WTC11 (cell line): ENCODE data around the gene ZNF747. TPM values are rescaled to one million over a fixed set of nuclear protein-coding genes. Genes with fewer than 3 reads are reported as not detected.

Source experiments
- ATAC-seq: fragments of 200-7000 bp; cut with Tn5 transposase; 2 replicates; pipeline ENCODE4 v1.10.0; 2021; ENCODE audit warnings: mild to moderate bottlenecking, moderate library complexity
- CTCF ChIA-PET: fragments of 300-600 bp; sonication (Branson Sonifier 250); formaldehyde crosslinking; loops from one replicate; lab custom pipeline; 2021; ENCODE audit warnings: antibody characterized with exemption; lab: Charles Lee
- POLR2A ChIA-PET: fragments of 350-600 bp; sonication (Branson Sonifier 250); formaldehyde crosslinking; loops from one replicate; lab custom pipeline; 2021; ENCODE audit warnings: antibody characterized with exemption; lab: Charles Lee
- DNase-seq: peaks from one replicate; pipeline ENCODE4 v3.0.0; 2021; ENCODE audit warnings: low spot score
- H3K27ac Mint-ChIP-seq: 2 replicates; pipeline ENCODE4 v1.8.0; 2021; ENCODE audit warnings: mixed read lengths
- H3K27me3 Mint-ChIP-seq: 2 replicates; pipeline ENCODE4 v1.8.0; 2021; ENCODE audit warnings: low read depth, mild to moderate bottlenecking, moderate library complexity, mixed read lengths
- H3K36me3 Mint-ChIP-seq: 2 replicates; pipeline ENCODE4 v1.8.0; 2021; ENCODE audit warnings: mixed read lengths
- H3K4me1 Mint-ChIP-seq: 2 replicates; pipeline ENCODE4 v1.8.0; 2022; ENCODE audit warnings: mixed read lengths
- H3K4me3 Mint-ChIP-seq: 2 replicates; pipeline ENCODE4 v1.8.0; 2021; ENCODE audit warnings: mild to moderate bottlenecking, moderate library complexity, mixed read lengths
- H3K9me3 Mint-ChIP-seq: 2 replicates; pipeline ENCODE4 v1.8.0; 2021; ENCODE audit warnings: mixed read lengths
- CREB1 ChIP-seq: sonication (generic); formaldehyde crosslinking; IDR thresholded peaks from 2 replicates; pipeline ENCODE4 v1.8.0; 2023; ENCODE audit warnings: mild to moderate bottlenecking, missing genetic modification reagents
- EMX1 ChIP-seq: fragments of 250-450 bp; sonication (Bioruptor Pico); IDR thresholded peaks from 2 replicates; pipeline ENCODE4 v1.8.0; 2021; ENCODE audit warnings: mild to moderate bottlenecking
- FOXK1 ChIP-seq: sonication (generic); formaldehyde crosslinking; IDR thresholded peaks from 2 replicates; pipeline ENCODE4 v1.8.0; 2022; ENCODE audit warnings: mild to moderate bottlenecking, moderate library complexity, missing genetic modification reagents
- GABPB1 ChIP-seq: sonication (generic); formaldehyde crosslinking; IDR thresholded peaks from 2 replicates; pipeline ENCODE4 v1.8.1; 2023; ENCODE audit warnings: mild to moderate bottlenecking, missing genetic modification reagents
- JAZF1 ChIP-seq: fragments of 250-450 bp; sonication (Bioruptor Pico); IDR thresholded peaks from 2 replicates; pipeline ENCODE4 v1.9.0; 2021; ENCODE audit warnings: moderate library complexity, mild to moderate bottlenecking, inconsistent platforms
- JUN ChIP-seq: sonication (generic); formaldehyde crosslinking; IDR thresholded peaks from 2 replicates; pipeline ENCODE4 v1.8.0; 2023; ENCODE audit warnings: mild to moderate bottlenecking, missing genetic modification reagents
- KAT7 ChIP-seq: sonication (generic); formaldehyde crosslinking; IDR thresholded peaks from 2 replicates; pipeline ENCODE4 v1.8.1; 2023; ENCODE audit warnings: missing genetic modification reagents, mild to moderate bottlenecking, borderline replicate concordance
- MXD4 ChIP-seq: fragments of 250-450 bp; sonication (Bioruptor Pico); IDR thresholded peaks from 2 replicates; pipeline ENCODE4 v1.8.0; 2021; ENCODE audit warnings: mild to moderate bottlenecking, moderate library complexity, borderline replicate concordance
- MYBL2 ChIP-seq: sonication (generic); formaldehyde crosslinking; IDR thresholded peaks from 2 replicates; pipeline ENCODE4 v1.8.1; 2023; ENCODE audit warnings: mild to moderate bottlenecking, moderate library complexity, missing genetic modification reagents
- RELA ChIP-seq: sonication (generic); formaldehyde crosslinking; IDR thresholded peaks from 2 replicates; pipeline ENCODE4 v1.8.1; 2022; ENCODE audit warnings: missing genetic modification reagents, mild to moderate bottlenecking, borderline replicate concordance
- RORB ChIP-seq: fragments of 250-450 bp; sonication (Bioruptor Pico); IDR thresholded peaks from 2 replicates; pipeline ENCODE4 v1.9.0; 2021; ENCODE audit warnings: mild to moderate bottlenecking
- SOX15 ChIP-seq: fragments of 250-450 bp; sonication (Bioruptor Pico); IDR thresholded peaks from 2 replicates; pipeline ENCODE4 v1.9.0; 2021; ENCODE audit warnings: mild to moderate bottlenecking
- SP1 ChIP-seq: sonication (generic); formaldehyde crosslinking; conservative IDR thresholded peaks from 2 replicates; pipeline ENCODE4 v1.8.1; 2022; ENCODE audit warnings: missing genetic modification reagents
- STAT6 ChIP-seq: sonication (generic); formaldehyde crosslinking; conservative IDR thresholded peaks from 2 replicates; pipeline ENCODE4 v1.8.1; 2023; ENCODE audit warnings: mild to moderate bottlenecking, low read depth, missing genetic modification reagents, moderate library complexity
- TEAD4 ChIP-seq: sonication (generic); formaldehyde crosslinking; IDR thresholded peaks from 2 replicates; pipeline ENCODE4 v1.8.0; 2022; ENCODE audit warnings: mild to moderate bottlenecking, missing genetic modification reagents
- ZNF121 ChIP-seq: sonication (generic); formaldehyde crosslinking; IDR thresholded peaks from 2 replicates; pipeline ENCODE4 v1.8.0; 2023; ENCODE audit warnings: missing genetic modification reagents
- ZNF138 ChIP-seq: sonication (generic); formaldehyde crosslinking; conservative IDR thresholded peaks from 2 replicates; pipeline ENCODE4 v1.8.1; 2022; ENCODE audit warnings: mild to moderate bottlenecking, moderate library complexity, missing genetic modification reagents
- ZNF263 ChIP-seq: sonication (generic); formaldehyde crosslinking; IDR thresholded peaks from 2 replicates; pipeline ENCODE4 v1.8.1; 2022; ENCODE audit warnings: low read depth, mild to moderate bottlenecking, moderate library complexity, missing genetic modification reagents
- ZNF396 ChIP-seq: fragments of 250-450 bp; sonication (Bioruptor Pico); IDR thresholded peaks from 2 replicates; pipeline ENCODE4 v1.8.0; 2021; ENCODE audit warnings: mild to moderate bottlenecking, moderate library complexity, borderline replicate concordance
- ZNF423 ChIP-seq: fragments of 250-450 bp; sonication (Bioruptor Pico); IDR thresholded peaks from 2 replicates; pipeline ENCODE4 v2.1.2; 2022; ENCODE audit warnings: mild to moderate bottlenecking, moderate library complexity
- ZNF671 ChIP-seq: fragments of 250-450 bp; sonication (Bioruptor Pico); IDR thresholded peaks from 2 replicates; pipeline ENCODE4 v1.8.0; 2021; ENCODE audit warnings: mild to moderate bottlenecking
- total RNA-seq: library from RNA; stranded (reverse); gene quantifications from 3 replicates; pipeline ENCODE4 v1.2.3, GENCODE V29; 2021
- TF ChIP-seq, protein P1 (sequence below): sonication (generic); formaldehyde crosslinking; IDR thresholded peaks from 2 replicates; pipeline ENCODE4 v1.8.1; 2023; ENCODE audit warnings: mild to moderate bottlenecking, missing genetic modification reagents
- TF ChIP-seq, protein P2 (sequence below): sonication (generic); formaldehyde crosslinking; IDR thresholded peaks from 2 replicates; pipeline ENCODE4 v1.8.0; 2022; ENCODE audit warnings: mild to moderate bottlenecking, missing genetic modification reagents
- TF ChIP-seq, protein P3 (sequence below): fragments of 250-450 bp; sonication (Bioruptor Pico); IDR thresholded peaks from 2 replicates; pipeline ENCODE4 v2.1.2; 2022; ENCODE audit warnings: mild to moderate bottlenecking, moderate library complexity
- TF ChIP-seq, protein P4 (sequence below): sonication (generic); formaldehyde crosslinking; IDR thresholded peaks from 2 replicates; pipeline ENCODE4 v1.8.0; 2022; ENCODE audit warnings: mild to moderate bottlenecking, missing genetic modification reagents

The ZNF747 gene
- total RNA-seq, 1 experiment from 2014 or later = 11.3 TPM

DNA sequence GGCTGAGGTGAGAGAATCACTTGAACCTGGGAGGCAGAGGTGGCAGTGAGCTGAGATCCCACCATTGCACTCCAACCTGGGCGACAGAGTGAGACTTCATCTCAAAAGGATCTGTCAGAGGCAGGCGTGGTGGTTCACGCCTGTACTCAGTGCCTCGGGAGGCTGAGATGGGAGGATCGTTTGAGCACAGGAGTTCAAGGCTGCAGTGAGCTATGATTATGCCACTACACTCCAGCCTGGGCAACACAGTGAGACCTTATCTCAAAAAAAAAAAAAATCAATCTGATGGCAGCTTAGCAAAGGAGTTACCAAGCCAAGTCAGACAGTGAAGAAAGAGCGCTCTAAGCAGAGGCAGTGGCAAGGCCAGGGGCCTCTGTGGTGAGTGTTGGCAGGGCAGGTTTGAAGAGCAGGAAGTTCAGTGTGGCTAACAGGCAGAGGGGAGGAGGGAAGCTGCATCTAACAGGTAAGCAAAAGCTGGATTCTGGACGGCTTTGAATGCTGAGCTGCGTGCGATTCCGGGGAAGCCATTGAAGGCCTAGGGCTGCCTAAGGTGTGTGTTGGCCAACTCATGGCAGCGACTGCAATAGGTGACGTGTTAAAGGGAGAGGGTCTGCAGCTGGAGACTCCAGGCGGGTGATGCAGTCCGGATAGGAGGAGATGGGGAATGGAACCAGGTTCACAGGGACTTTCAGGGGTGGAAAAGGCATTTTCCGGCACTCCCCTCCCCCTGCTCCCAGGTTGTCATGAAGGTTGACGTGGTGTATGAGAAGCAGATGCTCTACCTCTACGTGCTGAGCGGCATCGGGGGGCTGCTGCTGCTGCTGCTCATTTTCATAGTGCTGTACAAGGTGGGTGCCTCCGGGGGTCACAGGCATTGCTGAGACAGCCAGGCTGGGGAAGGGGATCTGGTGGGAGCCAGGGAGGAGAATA is 15.3 kb downstream of the ZNF747 start:
- H3K4me1 Mint-ChIP-seq = no peaks in the 10 kb centered on the region
- POLR2A ChIA-PET = interaction anchor here (0.6 to 1.0 kb wide), 3 partner anchors 10 to 41 kb away, joined by 3 to 4 read pairs (median 3); no protein-coding TSS in a partner anchor
- no peaks in the 10 kb centered on the region for H3K9me3 Mint-ChIP-seq
- H3K27ac Mint-ChIP-seq = no peak overlapping the region
- ATAC-seq (no peak), DNase-seq (no peak)
- H3K27me3 Mint-ChIP-seq = peaks cover 10% of the 10 kb centered on the region
- H3K36me3 Mint-ChIP-seq = no peaks in the 10 kb centered on the region
- TF ChIP-seq SOX15 (CRISPR knock-in tag) (no peak), FOXK1 (no peak), MXD4 (no peak)
- TF ChIP-seq, all 79 proteins: peak for 0
- CTCF ChIA-PET = interaction anchor here (0.5 to 3.2 kb wide), 5 partner anchors 16 to 96 kb away, joined by 3 to 10 read pairs (median 5); partner anchors contain the start of gene DCTPP1
- H3K4me3 Mint-ChIP-seq = no peak overlapping the region

DNA sequence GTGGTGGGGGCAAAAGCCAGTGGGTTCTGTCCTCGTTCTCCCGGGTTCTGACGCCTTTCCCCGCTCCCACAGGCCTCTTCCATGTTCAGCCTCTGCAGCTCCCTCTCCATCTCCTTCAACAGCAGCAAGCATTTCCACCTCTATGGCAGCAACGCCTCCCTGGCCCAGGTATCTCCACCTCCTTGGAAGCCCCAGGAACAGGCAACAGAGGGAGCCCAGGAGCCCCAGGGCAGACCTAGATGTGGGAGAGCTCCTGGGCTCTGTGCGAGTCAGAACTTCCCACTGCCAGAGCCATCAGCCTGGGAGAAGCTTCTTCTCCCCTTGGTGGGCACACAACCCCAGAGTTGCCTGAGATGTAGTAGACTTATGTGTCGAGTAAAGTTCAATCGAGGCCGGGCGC is 16.1 kb downstream of the ZNF747 start:
- ChIA-PET POLR2A (interaction anchor here (0.6 to 1.0 kb wide), 3 partner anchors 11 to 42 kb away, joined by 3 to 4 read pairs (median 3); no protein-coding TSS in a partner anchor), CTCF (interaction anchor here (0.5 to 3.2 kb wide), 6 partner anchors 17 to 97 kb away, joined by 3 to 10 read pairs (median 6); partner anchors contain the start of gene DCTPP1)
- no peak overlapping the region for H3K4me3 Mint-ChIP-seq
- no peaks in the 10 kb centered on the region for H3K9me3 Mint-ChIP-seq
- no peak for TF ChIP-seq MYBL2 (CRISPR knock-in tag)
- TF ChIP-seq JAZF1 = no peak
- no peak for TF ChIP-seq CREB1 (CRISPR knock-in tag)
- TF ChIP-seq ZNF121 (CRISPR knock-in tag) = no peak
- TF ChIP-seq, protein P1, sequence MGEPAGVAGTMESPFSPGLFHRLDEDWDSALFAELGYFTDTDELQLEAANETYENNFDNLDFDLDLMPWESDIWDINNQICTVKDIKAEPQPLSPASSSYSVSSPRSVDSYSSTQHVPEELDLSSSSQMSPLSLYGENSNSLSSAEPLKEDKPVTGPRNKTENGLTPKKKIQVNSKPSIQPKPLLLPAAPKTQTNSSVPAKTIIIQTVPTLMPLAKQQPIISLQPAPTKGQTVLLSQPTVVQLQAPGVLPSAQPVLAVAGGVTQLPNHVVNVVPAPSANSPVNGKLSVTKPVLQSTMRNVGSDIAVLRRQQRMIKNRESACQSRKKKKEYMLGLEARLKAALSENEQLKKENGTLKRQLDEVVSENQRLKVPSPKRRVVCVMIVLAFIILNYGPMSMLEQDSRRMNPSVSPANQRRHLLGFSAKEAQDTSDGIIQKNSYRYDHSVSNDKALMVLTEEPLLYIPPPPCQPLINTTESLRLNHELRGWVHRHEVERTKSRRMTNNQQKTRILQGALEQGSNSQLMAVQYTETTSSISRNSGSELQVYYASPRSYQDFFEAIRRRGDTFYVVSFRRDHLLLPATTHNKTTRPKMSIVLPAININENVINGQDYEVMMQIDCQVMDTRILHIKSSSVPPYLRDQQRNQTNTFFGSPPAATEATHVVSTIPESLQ (CRISPR knock-in tag) = no peak
- no peak for TF ChIP-seq GABPB1 (CRISPR knock-in tag)
- TF ChIP-seq, protein P2, sequence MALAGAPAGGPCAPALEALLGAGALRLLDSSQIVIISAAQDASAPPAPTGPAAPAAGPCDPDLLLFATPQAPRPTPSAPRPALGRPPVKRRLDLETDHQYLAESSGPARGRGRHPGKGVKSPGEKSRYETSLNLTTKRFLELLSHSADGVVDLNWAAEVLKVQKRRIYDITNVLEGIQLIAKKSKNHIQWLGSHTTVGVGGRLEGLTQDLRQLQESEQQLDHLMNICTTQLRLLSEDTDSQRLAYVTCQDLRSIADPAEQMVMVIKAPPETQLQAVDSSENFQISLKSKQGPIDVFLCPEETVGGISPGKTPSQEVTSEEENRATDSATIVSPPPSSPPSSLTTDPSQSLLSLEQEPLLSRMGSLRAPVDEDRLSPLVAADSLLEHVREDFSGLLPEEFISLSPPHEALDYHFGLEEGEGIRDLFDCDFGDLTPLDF (CRISPR knock-in tag) = no peak
- no peak for TF ChIP-seq ZNF396
- TF ChIP-seq, protein P3, sequence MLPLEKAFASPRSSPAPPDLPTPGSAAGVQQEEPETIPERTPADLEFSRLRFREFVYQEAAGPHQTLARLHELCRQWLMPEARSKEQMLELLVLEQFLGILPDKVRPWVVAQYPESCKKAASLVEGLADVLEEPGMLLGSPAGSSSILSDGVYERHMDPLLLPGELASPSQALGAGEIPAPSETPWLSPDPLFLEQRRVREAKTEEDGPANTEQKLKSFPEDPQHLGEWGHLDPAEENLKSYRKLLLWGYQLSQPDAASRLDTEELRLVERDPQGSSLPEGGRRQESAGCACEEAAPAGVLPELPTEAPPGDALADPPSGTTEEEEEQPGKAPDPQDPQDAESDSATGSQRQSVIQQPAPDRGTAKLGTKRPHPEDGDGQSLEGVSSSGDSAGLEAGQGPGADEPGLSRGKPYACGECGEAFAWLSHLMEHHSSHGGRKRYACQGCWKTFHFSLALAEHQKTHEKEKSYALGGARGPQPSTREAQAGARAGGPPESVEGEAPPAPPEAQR (CRISPR knock-in tag) = no peak
- TF ChIP-seq ZNF263 (CRISPR knock-in tag) = no peak
- TF ChIP-seq RORB (CRISPR knock-in tag) = no peak
- TF ChIP-seq KAT7 = no peak
- TF ChIP-seq JUN (CRISPR knock-in tag) = no peak
- no peak for TF ChIP-seq TEAD4 (CRISPR knock-in tag)
- TF ChIP-seq EMX1 (CRISPR knock-in tag) = no peak
- TF ChIP-seq SP1 (CRISPR knock-in tag) = no peak
- peaks cover 10% of the 10 kb centered on the region for H3K27me3 Mint-ChIP-seq
- ATAC-seq (peak; percentile 55), DNase-seq (no peak)
- H3K36me3 Mint-ChIP-seq = no peaks in the 10 kb centered on the region
- H3K4me1 Mint-ChIP-seq = no peaks in the 10 kb centered on the region
- H3K27ac Mint-ChIP-seq = no peak overlapping the region; the same call in 1 of the 2 replicates

- ChIA-PET CTCF (interaction anchor here (0.7 to 1.7 kb wide), 2 partner anchors 100 to 114 kb away, joined by 3 read pairs; no protein-coding TSS in a partner anchor), POLR2A (no interaction called here)
- no peak overlapping the region for H3K4me3 Mint-ChIP-seq
- no peaks in the 10 kb centered on the region for H3K36me3 Mint-ChIP-seq
- no peak for ATAC-seq
- H3K27me3 Mint-ChIP-seq = peaks cover 14% of the 10 kb centered on the region
- DNase-seq = no peak
- no peaks in the 10 kb centered on the region for H3K9me3 Mint-ChIP-seq
- H3K4me1 Mint-ChIP-seq = no peaks in the 10 kb centered on the region
- no peak overlapping the region for H3K27ac Mint-ChIP-seq
- TF ChIP-seq ZNF138 (CRISPR knock-in tag) (no peak), RELA (CRISPR knock-in tag) (no peak), ZNF671 (no peak), ZNF423 (CRISPR knock-in tag) (no peak), STAT6 (no peak)
- TF ChIP-seq, protein P4, sequence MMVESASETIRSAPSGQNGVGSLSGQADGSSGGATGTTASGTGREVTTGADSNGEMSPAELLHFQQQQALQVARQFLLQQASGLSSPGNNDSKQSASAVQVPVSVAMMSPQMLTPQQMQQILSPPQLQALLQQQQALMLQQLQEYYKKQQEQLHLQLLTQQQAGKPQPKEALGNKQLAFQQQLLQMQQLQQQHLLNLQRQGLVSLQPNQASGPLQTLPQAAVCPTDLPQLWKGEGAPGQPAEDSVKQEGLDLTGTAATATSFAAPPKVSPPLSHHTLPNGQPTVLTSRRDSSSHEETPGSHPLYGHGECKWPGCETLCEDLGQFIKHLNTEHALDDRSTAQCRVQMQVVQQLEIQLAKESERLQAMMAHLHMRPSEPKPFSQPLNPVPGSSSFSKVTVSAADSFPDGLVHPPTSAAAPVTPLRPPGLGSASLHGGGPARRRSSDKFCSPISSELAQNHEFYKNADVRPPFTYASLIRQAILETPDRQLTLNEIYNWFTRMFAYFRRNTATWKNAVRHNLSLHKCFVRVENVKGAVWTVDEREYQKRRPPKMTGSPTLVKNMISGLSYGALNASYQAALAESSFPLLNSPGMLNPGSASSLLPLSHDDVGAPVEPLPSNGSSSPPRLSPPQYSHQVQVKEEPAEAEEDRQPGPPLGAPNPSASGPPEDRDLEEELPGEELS (CRISPR knock-in tag) = no peak
Measured at GRCh38 chr16:30515275-30515674, 19.4 kb downstream of the ZNF747 start.
